HFF-Myc (cell line): ENCODE results near the gene GPRASP1.

Experiments
- DNase-seq: peaks from one replicate; pipeline ENCODE4 v3.0.0-alpha.2; 2011; ENCODE audit warnings: low read depth; ENCODE audit errors: extremely low read depth
- H3K4me3 ChIP-seq: replicated peaks from 2 replicates; pipeline ENCODE4 v1.5.1; 2011; ENCODE audit warnings: low read depth, mild to moderate bottlenecking, control low read depth, low read length
- CTCF ChIP-seq: IDR thresholded peaks from 2 replicates; pipeline ENCODE4 v1.5.1; 2012; ENCODE audit warnings: mild to moderate bottlenecking, low read depth, low read length, control low read depth; ENCODE audit errors: missing control alignments

Gene GPRASP1

GRCh38 chrX:102651242-102652011, at the start of gene GPRASP1:
Gene GPRASP1 (plus strand): TSS chrX:102651483. CDS start chrX:102653914, 2,431 bp downstream.
- TF ChIP-seq CTCF, result no peak
- H3K4me3 ChIP-seq, result peak within 1 kb of the TSS; percentile 43
- no peak for DNase-seq

- TF ChIP-seq CTCF, result no peak
- DNase-seq, result no peak
- H3K4me3 ChIP-seq, result no peak overlapping the region
These were observed 47.0 kb upstream of the GPRASP1 start for GRCh38 chrX:102604327-102604726.

DNA sequence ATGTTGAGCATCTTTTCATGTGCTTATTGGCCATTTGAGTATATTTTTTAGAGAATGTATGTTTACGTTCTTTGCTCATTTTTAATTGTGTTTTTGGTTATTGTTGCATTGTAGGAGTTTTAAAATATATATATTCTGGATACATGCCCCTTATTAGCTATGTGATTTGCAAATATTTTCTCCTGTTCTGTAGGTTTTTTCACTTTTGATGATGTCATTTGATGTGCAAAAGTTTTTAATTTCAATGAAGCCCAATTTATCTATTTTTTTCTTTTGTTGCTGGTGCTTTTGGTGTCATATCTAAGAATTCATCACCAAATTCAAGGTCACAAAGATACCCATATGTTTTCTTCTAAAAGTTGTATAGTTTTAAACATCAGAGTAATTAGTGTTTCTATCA, 45.2 kb upstream of the GPRASP1 start:
- TF ChIP-seq CTCF, result no peak
- H3K4me3 ChIP-seq, result no peak overlapping the region
- DNase-seq, result no peak

GRCh38 chrX:102610905-102611304, 40.4 kb upstream of the GPRASP1 start:
- no peak for DNase-seq
- TF ChIP-seq CTCF, result no peak
- H3K4me3 ChIP-seq, result no peak overlapping the region

- no peak overlapping the region for H3K4me3 ChIP-seq
- no peak for TF ChIP-seq CTCF
- DNase-seq, result no peak
These were observed 27.2 kb upstream of the GPRASP1 start for GRCh38 chrX:102624105-102624504.

GRCh38 chrX:102627640-102628039, 23.6 kb upstream of the GPRASP1 start:
- TF ChIP-seq CTCF, result no peak

DNA sequence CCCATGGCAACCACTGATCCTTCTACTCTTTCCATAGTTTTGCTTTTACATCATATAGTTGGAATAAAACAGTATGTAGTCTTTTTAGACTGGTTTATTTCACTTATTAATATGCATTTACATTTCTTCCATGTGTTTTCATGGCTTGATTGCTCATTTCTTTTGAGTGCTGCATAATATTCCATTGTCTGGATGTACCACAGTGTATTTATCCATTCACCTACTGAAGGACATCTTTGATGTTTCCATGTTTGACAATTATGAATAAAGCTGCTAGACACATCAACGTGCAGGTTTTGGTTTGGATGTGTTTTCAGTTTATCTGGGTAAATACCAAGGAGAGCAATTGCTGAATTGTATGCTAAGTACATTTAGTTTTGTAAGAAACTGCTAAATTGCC, 13.7 kb upstream of the GPRASP1 start:
- TF ChIP-seq CTCF, result no peak
- no peak for DNase-seq

More at GRCh38 chrX:102627640-102628039, 23.6 kb upstream of the GPRASP1 start:
- H3K4me3 ChIP-seq, result no peak overlapping the region
- no peak for DNase-seq

More for the DNA sequence above, 13.7 kb upstream of the GPRASP1 start:
- no peak overlapping the region for H3K4me3 ChIP-seq
